Skeletal muscle tissue (tissue), 4 donors: ENCODE results near the gene TBR1. TPM values are rescaled to one million over a fixed set of nuclear protein-coding genes. Genes with fewer than 3 reads are reported as not detected.

Experiments used
- H3K27ac ChIP-seq: one replicate; pipeline ENCODE4 v1.7.0; 2013; ENCODE audit warnings: mild to moderate bottlenecking, low read depth, low read length, inconsistent platforms
- H3K27me3 ChIP-seq, 3 donors: one replicate each; pipeline ENCODE4 v1.7.0; 2013; ENCODE audit warnings: low read length in 3 of 3; ENCODE audit not compliant: control insufficient read depth in 3 of 3, insufficient read depth in 3 of 3
- H3K36me3 ChIP-seq, 3 donors: one replicate each; pipeline ENCODE4 v1.7.0; 2013; ENCODE audit warnings: low read length in 3 of 3; ENCODE audit not compliant: control insufficient read depth in 3 of 3, insufficient read depth in 3 of 3
- H3K4me1 ChIP-seq, 3 donors: one replicate each; pipeline ENCODE4 v1.7.0; 2013; ENCODE audit warnings: low read length in 3 of 3, mild to moderate bottlenecking in 3 of 3; ENCODE audit not compliant: control insufficient read depth in 3 of 3, insufficient read depth in 3 of 3
- H3K4me3 ChIP-seq, 3 donors: one replicate each; pipeline ENCODE4 v1.7.0; 2013; ENCODE audit warnings: low read length in 3 of 3
- H3K9ac ChIP-seq, 3 donors: one replicate each; pipeline ENCODE4 v1.7.0; 2013; ENCODE audit warnings: low read length in 3 of 3, mild to moderate bottlenecking in 3 of 3, moderate library complexity in 2 of 3, low read depth in 1 of 3
- H3K9me3 ChIP-seq, 3 donors: one replicate each; pipeline ENCODE4 v1.7.0; 2013; ENCODE audit warnings: low read length in 3 of 3; ENCODE audit not compliant: control insufficient read depth in 3 of 3
- total RNA-seq: library from RNA; depleted of rRNA; stranded (reverse); fragments of >200 nt; gene quantifications from one replicate; pipeline ENCODE4 v1.2.3, GENCODE V29; 2014
- donor health status: Osteomylitis.

Gene TBR1
- total RNA-seq, 1 donor from 2014 or later, result not detected

DNA sequence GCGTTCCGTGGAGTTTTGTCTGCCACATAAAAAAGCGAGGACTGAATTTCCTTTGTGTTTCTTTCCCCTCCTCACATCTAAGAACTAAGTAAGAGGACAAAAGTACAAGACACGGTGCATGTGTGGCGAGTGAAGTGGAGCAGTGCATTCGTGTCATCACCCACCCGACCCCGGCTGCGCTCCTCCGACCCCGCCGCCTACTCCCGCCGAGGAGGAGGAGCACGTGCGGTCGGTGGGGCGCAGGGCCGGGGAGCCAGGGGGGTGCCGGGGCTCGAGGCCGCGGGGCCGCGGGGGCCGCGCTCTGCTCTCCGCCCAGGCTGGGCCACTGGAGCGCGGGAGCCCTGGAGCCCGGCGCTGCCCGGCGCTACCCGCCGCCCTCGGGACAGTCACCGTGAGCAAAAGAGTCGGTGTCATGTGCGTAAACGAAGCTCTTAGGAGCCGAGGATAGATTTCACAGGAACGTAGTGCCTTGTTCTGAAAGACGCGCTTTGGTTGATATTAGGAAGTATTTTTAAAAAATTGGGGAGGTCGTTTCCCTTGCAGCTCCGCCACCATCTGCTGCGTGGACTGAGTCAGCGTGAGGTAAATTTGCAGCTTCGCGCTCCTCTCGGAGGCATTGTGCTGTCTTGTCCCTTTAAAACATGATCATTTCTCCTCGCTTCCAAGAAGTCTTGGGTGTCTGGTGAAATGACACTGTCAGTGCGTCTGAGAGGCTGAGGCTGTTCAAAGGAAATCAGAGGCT lies 11.0 kb downstream of the TBR1 start:
- Histone ChIP-seq H3K9me3 (no peaks in the 10 kb centered on the region), H3K27me3 (peaks cover 69 to 81% (median 71%) of the 10 kb centered on the region in 3 donors), H3K9ac (no peak overlapping the region), H3K27ac (no peak overlapping the region), H3K4me3 (peak overlapping the region in 2 of 3 donors; percentile 33 to 54), H3K4me1 (peaks cover 5 to 10% (median 9%) of the 10 kb centered on the region in 3 donors), H3K36me3 (no peaks in the 10 kb centered on the region)

DNA sequence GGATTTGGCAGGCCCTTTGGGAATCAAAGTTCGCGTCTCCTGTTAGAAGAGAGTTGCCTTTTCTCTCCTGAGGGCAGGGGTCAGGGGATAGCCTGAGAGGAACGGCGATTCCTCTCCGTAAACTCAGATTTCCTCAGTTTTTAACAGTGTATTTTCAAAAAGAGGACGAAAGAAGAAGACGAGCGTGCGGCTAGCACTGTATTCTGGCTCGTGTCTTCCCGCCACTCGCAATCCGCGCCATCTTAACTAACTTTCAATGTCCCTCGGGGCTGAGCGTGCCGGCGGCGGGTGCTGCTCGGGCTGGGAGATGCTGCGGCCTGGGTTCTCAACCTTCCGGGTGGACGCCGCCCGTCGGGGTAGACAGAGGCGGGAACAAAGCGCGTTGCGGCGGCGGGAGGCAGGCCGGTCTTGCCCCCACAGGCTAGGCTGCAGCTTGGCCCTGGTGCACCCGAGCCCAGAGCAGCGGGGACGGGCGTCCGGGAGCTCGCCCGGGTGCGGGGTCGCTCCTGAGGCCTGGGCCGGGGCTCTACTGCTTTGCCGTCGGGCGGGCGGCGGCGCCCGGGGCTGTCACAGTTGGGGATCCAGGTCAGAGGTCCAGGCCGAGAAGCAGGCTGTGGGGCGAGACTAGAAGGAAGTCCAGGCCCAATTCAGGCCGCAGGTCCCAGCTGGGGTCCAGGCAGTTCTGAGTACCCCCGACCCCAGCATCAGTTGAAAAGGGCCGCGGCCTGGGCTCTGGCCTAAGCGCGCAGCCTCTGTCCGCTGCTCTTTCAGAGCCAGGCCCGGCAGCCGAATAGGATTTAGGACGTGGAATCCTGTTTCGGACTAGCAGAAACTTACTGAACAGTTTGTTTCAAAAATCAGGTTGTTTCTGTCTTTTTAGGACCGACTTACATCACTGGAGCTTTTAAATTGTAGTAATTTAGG lies 11.8 kb downstream of the TBR1 start:
- Histone ChIP-seq H3K9ac (no peak overlapping the region), H3K4me1 (peaks cover 5 to 10% (median 9%) of the 10 kb centered on the region in 3 donors), H3K9me3 (no peaks in the 10 kb centered on the region), H3K4me3 (peak overlapping the region in 2 of 3 donors; percentile 33 to 54), H3K36me3 (no peaks in the 10 kb centered on the region), H3K27me3 (peaks cover 61 to 76% (median 62%) of the 10 kb centered on the region in 3 donors), H3K27ac (no peak overlapping the region)

DNA sequence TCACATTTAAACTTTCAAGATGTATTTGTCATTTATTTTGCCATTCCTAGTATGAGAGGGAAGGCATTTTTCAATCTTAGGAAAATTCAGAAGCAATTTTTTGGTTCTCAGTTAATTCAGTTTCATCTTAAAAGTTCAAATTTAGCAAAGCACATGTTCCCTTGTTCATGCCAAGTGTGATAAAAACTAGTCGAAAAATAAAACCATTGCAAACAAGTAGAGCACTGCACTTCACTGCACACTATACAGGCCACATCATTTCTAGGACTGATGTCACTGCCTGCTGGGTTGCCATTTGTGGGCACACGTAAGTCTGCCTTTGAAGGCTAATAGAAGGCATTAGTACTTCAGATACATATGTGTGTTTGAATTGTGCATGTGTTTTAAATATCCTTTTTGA lies 14.3 kb downstream of the TBR1 start:
- Histone ChIP-seq H3K9me3 (no peaks in the 10 kb centered on the region), H3K27me3 (peaks cover 37 to 59% (median 38%) of the 10 kb centered on the region in 3 donors), H3K27ac (no peak overlapping the region), H3K4me1 (peaks cover 0 to 4% (median 4%) of the 10 kb centered on the region in 3 donors), H3K9ac (no peak overlapping the region), H3K4me3 (no peak overlapping the region), H3K36me3 (no peaks in the 10 kb centered on the region)

DNA sequence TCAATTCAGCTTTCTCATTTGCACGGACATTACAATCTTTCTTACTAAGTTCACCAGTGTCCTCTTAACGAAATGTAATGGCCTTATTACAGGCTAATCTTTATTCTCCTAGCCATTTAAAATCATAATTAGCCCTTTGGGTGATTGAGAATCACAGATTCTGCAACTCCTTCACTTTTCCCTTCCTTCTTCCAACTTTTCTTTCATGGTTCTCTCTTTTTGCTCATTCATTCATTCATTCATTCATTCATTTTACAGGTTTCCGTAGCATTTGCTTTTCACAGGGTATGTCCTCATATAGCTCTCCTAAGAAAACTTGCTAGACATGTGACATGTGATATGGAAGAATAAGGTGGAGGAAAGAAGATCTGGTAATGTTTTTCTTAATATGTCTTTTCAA lies 16.0 kb downstream of the TBR1 start:
- Histone ChIP-seq H3K27me3 (peaks cover 20 to 42% (median 21%) of the 10 kb centered on the region in 3 donors), H3K27ac (no peak overlapping the region)

DNA sequence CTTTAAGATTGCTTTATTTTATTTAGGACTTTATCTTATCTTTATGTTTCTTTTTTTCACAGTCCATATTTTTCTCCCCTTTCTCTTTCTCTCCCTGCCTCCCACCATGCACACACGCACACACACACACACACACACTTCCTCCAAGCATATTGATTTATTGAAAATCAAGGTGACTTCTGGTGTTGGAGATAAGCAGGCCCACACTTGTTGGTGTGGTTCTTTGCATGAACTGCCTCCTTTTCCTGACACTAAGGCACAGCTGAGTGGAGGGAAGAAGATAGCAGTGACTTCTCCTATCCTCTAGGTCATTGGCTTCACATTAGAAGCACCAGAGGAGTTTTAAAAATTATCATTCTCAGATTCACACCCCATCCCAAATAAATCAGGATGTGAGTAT lies 18.0 kb downstream of the TBR1 start:
- no peak overlapping the region for H3K4me3 ChIP-seq
- H3K4me1 ChIP-seq, result no peaks in the 10 kb centered on the region
- H3K27ac ChIP-seq, result no peak overlapping the region
- H3K36me3 ChIP-seq, result no peaks in the 10 kb centered on the region
- no peak overlapping the region for H3K9ac ChIP-seq
- peaks cover 0 to 2% (median 0%) of the 10 kb centered on the region in 3 donors for H3K9me3 ChIP-seq
- H3K27me3 ChIP-seq, result peaks cover 3 to 22% (median 4%) of the 10 kb centered on the region in 3 donors

More for the DNA sequence above, 16.0 kb downstream of the TBR1 start:
- H3K36me3 ChIP-seq, result no peaks in the 10 kb centered on the region
- H3K9me3 ChIP-seq, result peaks cover 0 to 2% (median 0%) of the 10 kb centered on the region in 3 donors
- peaks cover 0 to 4% (median 3%) of the 10 kb centered on the region in 3 donors for H3K4me1 ChIP-seq
- no peak overlapping the region for H3K4me3 ChIP-seq
- H3K9ac ChIP-seq, result no peak overlapping the region

DNA sequence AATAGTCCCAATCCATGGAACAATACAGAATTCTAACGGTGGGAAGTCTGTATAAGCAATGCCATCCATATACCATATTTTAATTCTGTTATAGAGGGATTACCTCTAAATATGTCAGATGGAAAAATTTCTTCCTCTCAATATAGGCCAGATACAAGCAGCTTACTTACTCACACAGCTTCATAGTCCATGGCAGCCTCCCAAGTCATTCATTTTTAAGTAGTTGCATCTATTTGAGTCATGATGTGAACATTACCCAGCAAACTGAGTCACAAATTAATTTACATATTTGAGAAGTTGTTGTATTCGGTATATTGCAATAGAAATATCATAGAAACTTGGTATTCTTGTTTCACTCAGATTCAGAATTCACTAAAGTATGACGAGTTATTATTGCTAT lies 20.3 kb downstream of the TBR1 start:
- no peak overlapping the region for H3K9ac ChIP-seq
- H3K4me3 ChIP-seq, result no peak overlapping the region
- no peak overlapping the region for H3K27ac ChIP-seq
- no peaks in the 10 kb centered on the region for H3K4me1 ChIP-seq
- H3K36me3 ChIP-seq, result no peaks in the 10 kb centered on the region
- H3K27me3 ChIP-seq, result peaks cover 0 to 19% (median 0%) of the 10 kb centered on the region in 3 donors
- peaks cover 0 to 2% (median 0%) of the 10 kb centered on the region in 3 donors for H3K9me3 ChIP-seq

DNA sequence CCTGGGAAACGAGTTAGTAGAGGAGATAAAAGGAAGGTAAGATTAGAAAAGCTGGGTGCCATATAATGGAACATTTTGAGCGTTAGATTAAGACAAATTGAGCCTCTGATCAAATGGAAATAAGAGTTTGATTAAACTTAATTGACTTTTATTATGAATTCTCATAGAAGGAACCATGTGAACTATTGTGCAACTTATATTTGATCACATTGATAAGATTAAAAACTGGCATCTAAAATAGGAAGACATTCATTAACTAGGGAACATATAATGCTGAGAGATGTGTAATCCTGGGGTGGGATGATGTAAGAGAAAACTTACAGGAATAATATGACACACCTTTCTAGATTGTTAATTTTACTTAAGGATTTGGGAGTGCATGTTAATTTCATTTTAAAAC lies 22.5 kb downstream of the TBR1 start:
- H3K4me3 ChIP-seq, result no peak overlapping the region
- H3K27ac ChIP-seq, result no peak overlapping the region
- H3K27me3 ChIP-seq, result peaks cover 0 to 10% (median 0%) of the 10 kb centered on the region in 3 donors
- H3K36me3 ChIP-seq, result no peaks in the 10 kb centered on the region
- no peak overlapping the region for H3K9ac ChIP-seq
- H3K4me1 ChIP-seq, result no peaks in the 10 kb centered on the region
- H3K9me3 ChIP-seq, result peaks cover 0 to 2% (median 0%) of the 10 kb centered on the region in 3 donors

DNA sequence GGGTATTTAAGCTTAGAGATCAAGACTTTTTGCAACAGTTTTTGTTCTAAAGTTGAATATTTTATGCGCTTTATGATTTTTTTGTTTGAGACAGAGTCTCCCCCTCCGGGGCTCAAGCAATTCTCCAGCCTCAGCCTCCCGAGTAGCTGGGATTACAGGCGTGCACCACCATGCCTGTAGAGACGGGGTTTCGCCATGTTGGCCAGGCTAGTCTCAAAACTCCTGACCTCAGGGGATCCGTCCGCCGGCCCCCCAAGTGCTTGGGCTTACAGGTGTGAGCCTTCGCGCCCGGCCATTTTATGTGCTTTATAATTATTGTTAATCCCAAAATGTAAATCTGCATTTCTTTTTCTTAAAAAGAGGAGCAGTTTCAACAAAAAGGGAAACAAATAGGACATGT lies 29.0 kb downstream of the TBR1 start:
- H3K4me3 ChIP-seq, result no peak overlapping the region
- H3K9me3 ChIP-seq, result no peaks in the 10 kb centered on the region
- no peaks in the 10 kb centered on the region for H3K4me1 ChIP-seq
- peaks cover 0 to under 1% (median 0%) of the 10 kb centered on the region in 3 donors for H3K27me3 ChIP-seq
- no peak overlapping the region for H3K27ac ChIP-seq
- H3K9ac ChIP-seq, result no peak overlapping the region
- H3K36me3 ChIP-seq, result no peaks in the 10 kb centered on the region

DNA sequence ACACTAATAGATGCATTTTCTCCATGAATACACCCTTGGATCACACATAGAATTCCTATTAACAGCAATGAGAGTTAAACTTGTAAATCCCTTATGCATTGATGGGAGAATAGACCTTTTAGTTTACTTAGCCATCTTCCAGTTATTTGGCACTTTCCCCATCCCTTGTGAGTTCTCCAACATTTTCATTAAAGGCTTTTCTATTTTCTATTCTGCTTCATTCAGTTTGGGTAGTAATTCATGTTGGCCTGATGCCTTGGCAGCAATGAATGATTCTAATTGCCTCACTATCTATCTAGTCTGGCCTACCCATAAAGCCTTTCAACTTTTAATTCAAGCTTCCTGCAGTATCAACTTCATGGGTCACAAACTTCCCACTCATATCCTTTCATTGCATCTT lies 32.3 kb downstream of the TBR1 start:
- no peak overlapping the region for H3K27ac ChIP-seq
- no peak overlapping the region for H3K4me3 ChIP-seq
- no peaks in the 10 kb centered on the region for H3K27me3 ChIP-seq
- no peaks in the 10 kb centered on the region for H3K4me1 ChIP-seq
- no peaks in the 10 kb centered on the region for H3K36me3 ChIP-seq
- no peaks in the 10 kb centered on the region for H3K9me3 ChIP-seq
- no peak overlapping the region for H3K9ac ChIP-seq

DNA sequence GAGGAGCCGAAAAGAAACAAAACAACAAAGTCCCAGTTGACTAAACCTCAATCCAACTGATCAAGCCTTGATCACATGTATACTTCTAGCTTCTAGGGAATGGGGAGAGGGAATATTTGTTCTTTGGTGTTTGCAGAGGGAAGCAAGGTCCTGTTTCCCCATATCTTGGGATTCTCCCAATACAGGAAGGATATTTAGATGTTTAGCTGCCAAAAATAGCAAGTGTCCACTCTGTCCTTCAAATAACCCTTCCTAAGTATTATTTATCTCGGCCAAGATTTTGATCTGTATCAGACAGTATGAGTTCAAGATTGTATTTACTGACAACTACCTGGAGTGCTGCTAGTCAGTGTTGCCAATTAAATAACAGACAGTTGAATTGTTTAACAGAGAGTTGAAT lies 55.5 kb downstream of the TBR1 start:
- H3K27me3 ChIP-seq, result peaks cover 0 to 3% (median 0%) of the 10 kb centered on the region in 3 donors

More for the DNA sequence above, 55.5 kb downstream of the TBR1 start:
- H3K27ac ChIP-seq, result no peak overlapping the region
- no peak overlapping the region for H3K9ac ChIP-seq
- no peaks in the 10 kb centered on the region for H3K4me1 ChIP-seq
- no peaks in the 10 kb centered on the region for H3K36me3 ChIP-seq
- no peaks in the 10 kb centered on the region for H3K9me3 ChIP-seq
- H3K4me3 ChIP-seq, result no peak overlapping the region
